CD14-positive monocyte (primary cell): ENCODE results near the gene BMP7. TPM values are rescaled to one million over a fixed set of nuclear protein-coding genes. Genes with fewer than 3 reads are reported as not detected.

Experiments
- DNase-seq, 3 donors: peaks; one replicate each; pipeline ENCODE4 v3.0.0-alpha.2; 2011 to 2022
- H2AFZ ChIP-seq: 2 replicates; pipeline ENCODE4 v1.6.0; 2012; ENCODE audit warnings: mild to moderate bottlenecking, low read depth, low read length, inconsistent platforms; ENCODE audit not compliant: insufficient read depth, poor library complexity, severe bottlenecking
- H3K27ac ChIP-seq, 2 donors: 1 replicate in 1 of 2; 2 replicates in 1 of 2; pipeline ENCODE4 v1.5.1; 2012 to 2013; ENCODE audit warnings: low read length in 2 of 2, control low read depth in 1 of 2, inconsistent platforms in 1 of 2, low read depth in 1 of 2, mild to moderate bottlenecking in 1 of 2
- H3K27me3 ChIP-seq, 2 donors: one replicate each; pipeline versions ENCODE4 v1.6.0 to v1.6.1; 2011 to 2013; ENCODE audit warnings: low read length in 2 of 2; ENCODE audit not compliant: control insufficient read depth in 2 of 2, insufficient read depth in 2 of 2
- H3K36me3 ChIP-seq, 2 donors: replicated peaks in 1 of 2; 1 replicate in 1 of 2; 2 replicates in 1 of 2; pipeline versions ENCODE4 v1.5.1 to v1.6.1; 2012 to 2013; ENCODE audit warnings: low read length in 2 of 2, control low read depth in 1 of 2, inconsistent platforms in 1 of 2, mild to moderate bottlenecking in 1 of 2; ENCODE audit not compliant: insufficient read depth in 2 of 2, control insufficient read depth in 1 of 2
- H3K4me1 ChIP-seq, 2 donors: 1 replicate in 1 of 2; 2 replicates in 1 of 2; pipeline versions ENCODE4 v1.5.1 to v1.6.1; 2012 to 2013; ENCODE audit warnings: low read length in 2 of 2, control low read depth in 1 of 2, inconsistent platforms in 1 of 2, mild to moderate bottlenecking in 1 of 2, moderate library complexity in 1 of 2; ENCODE audit not compliant: insufficient read depth in 2 of 2, control insufficient read depth in 1 of 2
- H3K4me2 ChIP-seq: replicated peaks from 2 replicates; pipeline ENCODE3; 2012; ENCODE audit warnings: low read length, moderate library complexity, mild to moderate bottlenecking; ENCODE audit not compliant: poor library complexity, severe bottlenecking; ENCODE audit errors: extremely low read depth
- H3K4me3 ChIP-seq, 3 experiments: fragments of 200-600 bp in 1 of 3; sonication (generic) in 1 of 3; replicated peaks in 1 of 3; 1 replicate in 2 of 3; 2 replicates in 1 of 3; pipeline ENCODE4 v1.5.1; 2011 to 2013; ENCODE audit warnings: low read length in 3 of 3, mild to moderate bottlenecking in 3 of 3, control low read depth in 2 of 3, low read depth in 2 of 3, inconsistent platforms in 1 of 3, moderate library complexity in 1 of 3
- H3K79me2 ChIP-seq: 2 replicates; pipeline ENCODE4 v1.6.0; 2012; ENCODE audit warnings: mild to moderate bottlenecking, control low read depth, inconsistent platforms, low read length, moderate library complexity; ENCODE audit not compliant: insufficient read depth
- H3K9ac ChIP-seq: 2 replicates; pipeline ENCODE4 v1.6.0; 2017; ENCODE audit warnings: low read length, mild to moderate bottlenecking; ENCODE audit not compliant: insufficient read depth, poor library complexity, severe bottlenecking
- H3K9me3 ChIP-seq, 2 donors: replicated peaks in 1 of 2; 1 replicate in 1 of 2; 2 replicates in 1 of 2; pipeline versions ENCODE4 v1.5.1 to v1.6.1; 2012 to 2013; ENCODE audit warnings: low read length in 2 of 2, control low read depth in 1 of 2; ENCODE audit not compliant: control insufficient read depth in 1 of 2, insufficient read depth in 1 of 2
- H4K20me1 ChIP-seq: 2 replicates; pipeline ENCODE4 v1.6.0; 2012; ENCODE audit warnings: mild to moderate bottlenecking, low read length, control low read depth, moderate library complexity; ENCODE audit not compliant: insufficient read depth
- H3K27ac Mint-ChIP-seq, 7 donors: one replicate each; pipeline ENCODE4 v1.8.0; 2020; ENCODE audit warnings: mild to moderate bottlenecking in 7 of 7, mixed read lengths in 7 of 7, moderate library complexity in 6 of 7, inconsistent platforms in 2 of 7
- H3K27me3 Mint-ChIP-seq, 3 donors: one replicate each; pipeline ENCODE4 v1.8.0; 2021 to 2022; ENCODE audit warnings: low read depth in 3 of 3, mild to moderate bottlenecking in 3 of 3, mixed read lengths in 3 of 3, moderate library complexity in 3 of 3, inconsistent platforms in 1 of 3
- H3K36me3 Mint-ChIP-seq, 2 donors: one replicate each; pipeline ENCODE4 v1.8.0; 2020; ENCODE audit warnings: mixed read lengths in 2 of 2, inconsistent platforms in 1 of 2, mild to moderate bottlenecking in 1 of 2
- H3K4me1 Mint-ChIP-seq: one replicate; pipeline ENCODE4 v1.8.0; 2020; ENCODE audit warnings: mild to moderate bottlenecking, mixed read lengths
- H3K4me3 Mint-ChIP-seq, 2 donors: one replicate each; pipeline ENCODE4 v1.8.0; 2020; ENCODE audit warnings: mild to moderate bottlenecking in 2 of 2, mixed read lengths in 2 of 2, moderate library complexity in 1 of 2
- H3K9me3 Mint-ChIP-seq, 7 donors: one replicate each; pipeline ENCODE4 v1.8.0; 2020 to 2022; ENCODE audit warnings: mixed read lengths in 7 of 7, mild to moderate bottlenecking in 6 of 7, moderate library complexity in 6 of 7, inconsistent platforms in 2 of 7
- WGBS: methylation state at CpG from one replicate; pipeline ENCODE4 v1.1.5; 2013; ENCODE audit warnings: missing lambda C conversion rate; ENCODE audit not compliant: insufficient coverage; 5-methylcytosine and 5-hydroxymethylcytosine counted together
- intact Hi-C, 2 donors: fragments of 100-400 bp; cut with micrococcal nuclease; formaldehyde crosslinking; loops; one replicate each; pipeline versions ENCODE4 v1.15.0 to v1.15.1; 2023
- polyA plus RNA-seq, 3 donors: library from polyadenylated mRNA; depleted of rRNA in 1 of 3; unstranded in 2 of 3; stranded (reverse) in 1 of 3; fragments of 300-500 nt in 2 of 3; fragments of >200 nt in 1 of 3; fragmentation: Illumina TruSeq in 2 of 3; gene quantifications; 1 replicate in 2 of 3; 2 replicates in 1 of 3; pipeline ENCODE4 v1.2.3, GENCODE V29; 2012 to 2021
- TF ChIP-seq, protein P1 (sequence below): fragments of 200-600 bp; IDR thresholded peaks from one replicate; pipeline ENCODE4 v1.8.0; 2022; ENCODE audit warnings: antibody characterized with exemption, mild to moderate bottlenecking

BMP7 gene
- polyA plus RNA-seq, 3 donors: not detected

DNA sequence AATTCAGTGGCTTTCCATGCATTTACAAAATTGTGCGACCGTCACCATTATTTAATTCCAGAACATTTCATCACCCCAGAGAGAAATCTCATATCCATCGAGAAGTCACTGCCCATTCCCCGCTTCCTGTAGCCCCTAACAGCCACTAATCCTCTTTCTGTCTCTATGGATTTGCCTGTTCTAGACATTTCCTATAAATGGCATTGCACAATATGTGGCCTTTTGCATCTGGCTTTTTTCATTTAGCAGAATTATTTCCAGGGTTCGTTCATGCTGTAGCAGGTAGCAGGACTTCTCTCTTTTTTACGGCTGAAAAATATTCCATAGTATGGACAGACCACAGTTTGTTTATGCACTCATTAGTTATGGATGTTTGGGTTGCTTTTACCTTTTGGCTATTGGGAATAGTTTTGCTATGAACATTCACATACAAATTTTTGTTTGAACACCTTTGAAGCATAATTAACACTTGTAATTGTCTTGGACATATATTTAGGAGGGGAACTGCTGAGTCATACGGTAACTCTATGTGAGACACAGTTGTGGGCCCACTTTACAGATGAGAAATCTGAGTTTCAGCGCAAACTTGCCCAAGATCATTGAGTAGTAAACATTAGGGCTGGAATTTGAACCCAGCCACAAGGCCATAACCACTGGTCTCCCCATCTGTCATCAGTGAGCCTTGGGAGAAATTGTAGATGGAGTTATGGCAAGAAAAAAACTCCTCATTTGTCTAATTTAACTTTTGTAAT lies 126.9 kb downstream of the BMP7 start:
- Histone ChIP-seq H3K36me3 (no peaks in the 10 kb centered on the region), H3K4me2 (no peak overlapping the region), H3K4me1 (no peaks in the 10 kb centered on the region), H3K27me3 (no peaks in the 10 kb centered on the region), H3K4me3 (no peak overlapping the region), H4K20me1 (no peaks in the 10 kb centered on the region), H2AFZ (no peak overlapping the region), H3K9me3 (no peaks in the 10 kb centered on the region), H3K9ac (no peak overlapping the region), H3K27ac (no peak overlapping the region), H3K79me2 (no peaks in the 10 kb centered on the region)
- peaks cover 2 to 8% (median 6%) of the 10 kb centered on the region in 3 donors for H3K27me3 Mint-ChIP-seq
- H3K4me3 Mint-ChIP-seq: no peak overlapping the region
- H3K36me3 Mint-ChIP-seq: no peaks in the 10 kb centered on the region
- peaks cover 0 to 2% (median 0%) of the 10 kb centered on the region in 7 donors for H3K9me3 Mint-ChIP-seq
- intact Hi-C loops: no loop called here
- no peak for DNase-seq
- TF ChIP-seq, protein P1, sequence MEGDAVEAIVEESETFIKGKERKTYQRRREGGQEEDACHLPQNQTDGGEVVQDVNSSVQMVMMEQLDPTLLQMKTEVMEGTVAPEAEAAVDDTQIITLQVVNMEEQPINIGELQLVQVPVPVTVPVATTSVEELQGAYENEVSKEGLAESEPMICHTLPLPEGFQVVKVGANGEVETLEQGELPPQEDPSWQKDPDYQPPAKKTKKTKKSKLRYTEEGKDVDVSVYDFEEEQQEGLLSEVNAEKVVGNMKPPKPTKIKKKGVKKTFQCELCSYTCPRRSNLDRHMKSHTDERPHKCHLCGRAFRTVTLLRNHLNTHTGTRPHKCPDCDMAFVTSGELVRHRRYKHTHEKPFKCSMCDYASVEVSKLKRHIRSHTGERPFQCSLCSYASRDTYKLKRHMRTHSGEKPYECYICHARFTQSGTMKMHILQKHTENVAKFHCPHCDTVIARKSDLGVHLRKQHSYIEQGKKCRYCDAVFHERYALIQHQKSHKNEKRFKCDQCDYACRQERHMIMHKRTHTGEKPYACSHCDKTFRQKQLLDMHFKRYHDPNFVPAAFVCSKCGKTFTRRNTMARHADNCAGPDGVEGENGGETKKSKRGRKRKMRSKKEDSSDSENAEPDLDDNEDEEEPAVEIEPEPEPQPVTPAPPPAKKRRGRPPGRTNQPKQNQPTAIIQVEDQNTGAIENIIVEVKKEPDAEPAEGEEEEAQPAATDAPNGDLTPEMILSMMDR: no peak
- WGBS: 93% methylated on average over 4 of the region's 8 CpGs
- no peak overlapping the region for H3K27ac Mint-ChIP-seq
- no peaks in the 10 kb centered on the region for H3K4me1 Mint-ChIP-seq

DNA sequence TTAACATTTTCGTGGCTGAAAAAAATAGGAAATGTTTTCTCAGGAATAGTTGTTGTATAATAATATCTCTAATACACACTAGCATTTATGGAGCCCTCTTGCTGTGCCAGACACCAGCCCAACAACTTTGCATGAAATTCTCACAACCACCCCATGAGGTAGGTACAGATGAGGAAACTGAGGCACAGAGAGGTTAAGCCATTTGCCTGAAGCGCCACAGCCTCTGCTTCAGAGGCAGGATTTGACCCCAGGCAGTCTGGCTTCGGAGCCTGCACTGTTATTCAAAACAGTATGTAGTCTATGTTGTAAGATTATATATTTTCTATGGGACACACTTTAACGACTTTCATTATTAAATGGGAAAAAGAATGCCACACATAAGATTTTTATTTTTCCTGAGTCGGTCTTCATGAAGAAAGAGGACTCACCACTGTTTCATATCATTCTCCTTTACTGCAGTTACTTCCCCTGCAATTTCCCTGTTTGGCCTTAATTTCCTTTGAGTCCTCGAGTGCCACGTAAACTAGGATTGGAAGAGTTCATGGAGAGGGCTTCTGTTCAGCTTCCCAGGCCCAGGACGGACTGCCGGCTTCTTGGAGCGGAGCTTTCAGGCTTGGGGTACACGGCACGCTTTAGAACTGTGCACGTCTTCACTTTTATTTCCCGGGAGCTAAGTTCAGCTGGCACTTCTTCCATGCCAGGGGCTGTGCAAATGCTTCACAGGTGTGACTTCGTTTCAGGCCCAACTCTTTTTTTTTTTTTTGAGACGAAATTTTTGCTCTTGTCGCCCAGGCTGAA lies 128.0 kb downstream of the BMP7 start:
- no peak overlapping the region for H3K9ac ChIP-seq
- Mint-ChIP-seq H3K27me3 (peaks cover 5 to 16% (median 15%) of the 10 kb centered on the region in 3 donors), H3K9me3 (peaks cover 0 to 4% (median 0%) of the 10 kb centered on the region in 7 donors), H3K4me3 (no peak overlapping the region), H3K27ac (no peak overlapping the region), H3K36me3 (no peaks in the 10 kb centered on the region), H3K4me1 (no peaks in the 10 kb centered on the region)
- H3K4me2 ChIP-seq: no peak overlapping the region
- intact Hi-C loops: no loop called here
- H3K4me3 ChIP-seq: no peak overlapping the region
- no peaks in the 10 kb centered on the region for H3K36me3 ChIP-seq
- H3K4me1 ChIP-seq: no peaks in the 10 kb centered on the region
- no peaks in the 10 kb centered on the region for H3K79me2 ChIP-seq
- WGBS: 87% methylated on average over 8 of the region's 17 CpGs
- no peaks in the 10 kb centered on the region for H3K9me3 ChIP-seq
- H2AFZ ChIP-seq: no peak overlapping the region
- no peak overlapping the region for H3K27ac ChIP-seq
- no peaks in the 10 kb centered on the region for H3K27me3 ChIP-seq
- no peaks in the 10 kb centered on the region for H4K20me1 ChIP-seq
- DNase-seq: no peak
- TF ChIP-seq, protein P1: no peak
